Panc1 (cell line): ENCODE results near the gene GIMAP2. TPM values are rescaled to one million over a fixed set of nuclear protein-coding genes. Genes with fewer than 3 reads are reported as not detected.

Experiments used
- ATAC-seq: fragments of 200-7000 bp; cut with Tn5 transposase; 2 replicates; pipeline ENCODE4 v1.9.1; 2020; ENCODE audit warnings: mild to moderate bottlenecking, moderate library complexity
- BruUV-seq: library from RNA; stranded (reverse); fragments of 400-500 nt; replicated peaks from 2 replicates; lab custom pipeline; 2021; lab: Mats Ljungman, UMichigan
- CTCF ChIA-PET: fragments of 300-600 bp; sonication (Branson Sonifier 250); formaldehyde crosslinking; loops from one replicate; lab custom pipeline; 2022; ENCODE audit warnings: antibody characterized with exemption; lab: Charles Lee
- POLR2A ChIA-PET: fragments of 300-600 bp; sonication (Branson Sonifier 250); formaldehyde crosslinking; loops from one replicate; lab custom pipeline; 2022; ENCODE audit warnings: antibody characterized with exemption; lab: Charles Lee
- DNase-seq: peaks from one replicate; pipeline ENCODE4 v3.0.0-alpha.2; 2010; ENCODE audit warnings: low read depth, low spot score
- H3K27ac ChIP-seq: 2 replicates; pipeline ENCODE4 v1.5.1; 2011; ENCODE audit warnings: mild to moderate bottlenecking, low read length, inconsistent platforms
- H3K27me3 ChIP-seq: fragments of 200-500 bp; sonication (Bioruptor generic); 2 replicates; pipeline ENCODE4 v1.6.0; 2014; ENCODE audit warnings: low read length, inconsistent platforms; ENCODE audit not compliant: control insufficient read depth, insufficient read depth
- H3K36me3 ChIP-seq: fragments of 200-500 bp; sonication (Bioruptor generic); 2 replicates; pipeline ENCODE4 v1.5.1; 2014; ENCODE audit warnings: inconsistent platforms, mild to moderate bottlenecking, low read length, moderate library complexity; ENCODE audit not compliant: control insufficient read depth, insufficient read depth
- H3K4me1 ChIP-seq: 2 replicates; pipeline ENCODE4 v1.5.1; 2011; ENCODE audit warnings: inconsistent platforms, mild to moderate bottlenecking, low read length, moderate library complexity; ENCODE audit not compliant: control insufficient read depth, insufficient read depth
- H3K4me3 ChIP-seq, 2 experiments: 2 replicates each; pipeline ENCODE4 v1.5.1; 2011 to 2012; ENCODE audit warnings: low read depth in 2 of 2, low read length in 2 of 2, mild to moderate bottlenecking in 2 of 2, inconsistent platforms in 1 of 2, moderate library complexity in 1 of 2
- H3K9me3 ChIP-seq: fragments of 200-500 bp; sonication (Bioruptor generic); 2 replicates; pipeline ENCODE4 v1.5.1; 2014; ENCODE audit warnings: low read depth, mild to moderate bottlenecking, inconsistent platforms, low read length, moderate library complexity; ENCODE audit not compliant: control insufficient read depth, insufficient read depth
- POLR2AphosphoS5 ChIP-seq: IDR thresholded peaks from 2 replicates; pipeline ENCODE4 v1.6.1; 2012; ENCODE audit warnings: mild to moderate bottlenecking, low read depth, low read length, moderate library complexity
- SIN3A ChIP-seq: IDR thresholded peaks from 2 replicates; pipeline ENCODE4 v1.6.1; 2012; ENCODE audit warnings: low read depth, mild to moderate bottlenecking, low read length, moderate library complexity, borderline replicate concordance; ENCODE audit not compliant: insufficient read depth
- TCF7L2 ChIP-seq: IDR thresholded peaks from 2 replicates; pipeline ENCODE4 v1.6.1; 2011; ENCODE audit warnings: mild to moderate bottlenecking, low read depth, low read length, inconsistent platforms
- in situ Hi-C: cut with HindIII; loops from 2 replicates; pipeline ENCODE4 v1.10.0; 2016; ENCODE audit warnings: low sequenced_read_pairs, low pct_unique_long_range_greater_than_20kb
- intact Hi-C: fragments of 100-400 bp; cut with micrococcal nuclease; formaldehyde crosslinking; loops from one replicate; pipeline ENCODE4 v1.10.0; 2022; ENCODE audit not compliant: unreplicated experiment
- total RNA-seq: library from RNA; stranded (reverse); gene quantifications from one replicate; pipeline ENCODE4 v1.2.1, GENCODE V29; 2021; ENCODE audit not compliant: unreplicated experiment
- TF ChIP-seq, protein P1 (sequence below): fragments of 450-650 bp; IDR thresholded peaks from 2 replicates; pipeline ENCODE4 v1.5.1; 2017; ENCODE audit warnings: mild to moderate bottlenecking
- TF ChIP-seq, protein P2 (sequence below), 2 experiments: IDR thresholded peaks; 2 replicates each; pipeline ENCODE4 v1.6.1; 2011 to 2012; ENCODE audit warnings: low read depth in 2 of 2, control low read depth in 1 of 2, low read length in 1 of 2, mild to moderate bottlenecking in 1 of 2, moderate library complexity in 1 of 2; ENCODE audit not compliant: insufficient read depth in 1 of 2

The GIMAP2 gene
- total RNA-seq, 1 experiment from 2014 or later: 1.5 TPM

DNA sequence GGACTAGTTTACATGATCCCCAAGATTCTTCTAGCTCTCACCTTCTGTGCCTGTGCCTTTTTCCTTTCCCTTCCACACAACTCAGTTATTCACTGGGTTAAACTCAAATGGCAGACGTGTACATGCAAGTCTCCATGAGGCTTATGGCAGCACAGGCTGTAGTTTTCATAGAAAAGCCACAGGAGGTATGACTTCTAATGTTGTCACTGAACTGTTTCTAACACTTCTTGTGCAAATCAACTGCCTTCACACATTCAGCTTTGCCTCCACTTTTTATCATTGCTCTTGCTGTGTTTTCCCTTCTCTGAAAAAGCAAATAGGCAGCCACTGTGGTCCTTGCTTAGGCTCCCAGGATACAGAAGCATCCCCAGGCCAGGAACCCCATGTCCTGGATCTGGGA lies 46.4 kb downstream of the GIMAP2 start:
- in situ Hi-C loops (no loop called here), intact Hi-C loops (no loop called here)
- DNase-seq: no peak
- peaks cover 3% of the 10 kb centered on the region; the same call in 1 of the 2 replicates for H3K27me3 ChIP-seq
- H3K4me3 ChIP-seq: no peak overlapping the region
- peaks cover 4% of the 10 kb centered on the region; the same call in 1 of the 2 replicates for H3K9me3 ChIP-seq
- H3K27ac ChIP-seq: no peak overlapping the region
- no peaks in the 10 kb centered on the region for H3K4me1 ChIP-seq
- no peak for TF ChIP-seq TCF7L2
- TF ChIP-seq, protein P1, sequence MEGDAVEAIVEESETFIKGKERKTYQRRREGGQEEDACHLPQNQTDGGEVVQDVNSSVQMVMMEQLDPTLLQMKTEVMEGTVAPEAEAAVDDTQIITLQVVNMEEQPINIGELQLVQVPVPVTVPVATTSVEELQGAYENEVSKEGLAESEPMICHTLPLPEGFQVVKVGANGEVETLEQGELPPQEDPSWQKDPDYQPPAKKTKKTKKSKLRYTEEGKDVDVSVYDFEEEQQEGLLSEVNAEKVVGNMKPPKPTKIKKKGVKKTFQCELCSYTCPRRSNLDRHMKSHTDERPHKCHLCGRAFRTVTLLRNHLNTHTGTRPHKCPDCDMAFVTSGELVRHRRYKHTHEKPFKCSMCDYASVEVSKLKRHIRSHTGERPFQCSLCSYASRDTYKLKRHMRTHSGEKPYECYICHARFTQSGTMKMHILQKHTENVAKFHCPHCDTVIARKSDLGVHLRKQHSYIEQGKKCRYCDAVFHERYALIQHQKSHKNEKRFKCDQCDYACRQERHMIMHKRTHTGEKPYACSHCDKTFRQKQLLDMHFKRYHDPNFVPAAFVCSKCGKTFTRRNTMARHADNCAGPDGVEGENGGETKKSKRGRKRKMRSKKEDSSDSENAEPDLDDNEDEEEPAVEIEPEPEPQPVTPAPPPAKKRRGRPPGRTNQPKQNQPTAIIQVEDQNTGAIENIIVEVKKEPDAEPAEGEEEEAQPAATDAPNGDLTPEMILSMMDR: no peak
- TF ChIP-seq SIN3A: no peak
- TF ChIP-seq, protein P2, sequence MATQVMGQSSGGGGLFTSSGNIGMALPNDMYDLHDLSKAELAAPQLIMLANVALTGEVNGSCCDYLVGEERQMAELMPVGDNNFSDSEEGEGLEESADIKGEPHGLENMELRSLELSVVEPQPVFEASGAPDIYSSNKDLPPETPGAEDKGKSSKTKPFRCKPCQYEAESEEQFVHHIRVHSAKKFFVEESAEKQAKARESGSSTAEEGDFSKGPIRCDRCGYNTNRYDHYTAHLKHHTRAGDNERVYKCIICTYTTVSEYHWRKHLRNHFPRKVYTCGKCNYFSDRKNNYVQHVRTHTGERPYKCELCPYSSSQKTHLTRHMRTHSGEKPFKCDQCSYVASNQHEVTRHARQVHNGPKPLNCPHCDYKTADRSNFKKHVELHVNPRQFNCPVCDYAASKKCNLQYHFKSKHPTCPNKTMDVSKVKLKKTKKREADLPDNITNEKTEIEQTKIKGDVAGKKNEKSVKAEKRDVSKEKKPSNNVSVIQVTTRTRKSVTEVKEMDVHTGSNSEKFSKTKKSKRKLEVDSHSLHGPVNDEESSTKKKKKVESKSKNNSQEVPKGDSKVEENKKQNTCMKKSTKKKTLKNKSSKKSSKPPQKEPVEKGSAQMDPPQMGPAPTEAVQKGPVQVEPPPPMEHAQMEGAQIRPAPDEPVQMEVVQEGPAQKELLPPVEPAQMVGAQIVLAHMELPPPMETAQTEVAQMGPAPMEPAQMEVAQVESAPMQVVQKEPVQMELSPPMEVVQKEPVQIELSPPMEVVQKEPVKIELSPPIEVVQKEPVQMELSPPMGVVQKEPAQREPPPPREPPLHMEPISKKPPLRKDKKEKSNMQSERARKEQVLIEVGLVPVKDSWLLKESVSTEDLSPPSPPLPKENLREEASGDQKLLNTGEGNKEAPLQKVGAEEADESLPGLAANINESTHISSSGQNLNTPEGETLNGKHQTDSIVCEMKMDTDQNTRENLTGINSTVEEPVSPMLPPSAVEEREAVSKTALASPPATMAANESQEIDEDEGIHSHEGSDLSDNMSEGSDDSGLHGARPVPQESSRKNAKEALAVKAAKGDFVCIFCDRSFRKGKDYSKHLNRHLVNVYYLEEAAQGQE (IDR thresholded peaks at IDR 0.05; ENCODE audit: insufficient read depth in 1 of 2, low read depth in 2 of 2, low read length in 1 of 2): no peak
- TF ChIP-seq POLR2AphosphoS5: no peak
- no peak for ATAC-seq
- CTCF ChIA-PET: no interaction called here
- POLR2A ChIA-PET: no interaction called here
- no peaks in the 10 kb centered on the region for H3K36me3 ChIP-seq
- BruUV-seq: no TSS peak

DNA sequence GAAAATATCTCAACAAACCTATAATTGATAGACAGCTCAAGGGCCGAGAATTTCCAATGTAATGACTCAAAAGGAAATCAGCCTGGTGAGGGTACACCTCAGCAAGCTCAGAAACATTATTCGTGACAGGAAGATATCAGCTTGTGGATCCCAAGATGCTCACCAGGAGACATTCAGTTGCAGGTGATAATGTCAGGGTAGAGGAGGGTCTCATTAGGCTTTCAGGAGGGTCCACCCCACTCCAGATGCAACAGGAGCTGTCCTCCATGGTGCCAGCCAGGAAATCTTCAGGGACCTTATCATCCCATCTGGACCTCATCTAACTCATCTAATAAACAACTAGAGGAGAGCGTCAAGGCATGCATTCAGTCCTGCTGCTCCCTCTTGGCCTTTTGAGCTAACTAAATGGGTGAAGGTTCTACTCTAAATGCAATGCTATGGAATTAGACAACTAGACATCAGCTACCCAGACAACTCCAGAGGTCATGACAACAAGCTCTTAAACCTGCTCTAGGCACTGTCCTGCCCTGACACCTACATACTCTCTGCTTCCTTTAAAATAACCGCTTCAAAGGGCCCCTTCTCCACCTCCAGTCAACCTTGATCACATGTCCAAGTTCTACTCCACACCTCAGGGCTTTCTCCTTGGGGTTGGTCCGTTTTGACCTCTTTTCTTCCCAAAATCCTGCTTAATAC lies 47.4 kb downstream of the GIMAP2 start:
- H3K27ac ChIP-seq: no peak overlapping the region
- in situ Hi-C loops: no loop called here
- peaks cover 3% of the 10 kb centered on the region; the same call in 1 of the 2 replicates for H3K27me3 ChIP-seq
- H3K4me1 ChIP-seq: no peaks in the 10 kb centered on the region; the same call in 1 of the 2 replicates
- intact Hi-C loops: no loop called here
- H3K36me3 ChIP-seq: no peaks in the 10 kb centered on the region
- H3K4me3 ChIP-seq: no peak overlapping the region
- ATAC-seq: no peak
- peaks cover 4% of the 10 kb centered on the region; the same call in 1 of the 2 replicates for H3K9me3 ChIP-seq
- TF ChIP-seq, protein P2 (IDR thresholded peaks at IDR 0.05; ENCODE audit: insufficient read depth in 1 of 2, low read depth in 2 of 2, low read length in 1 of 2): no peak
- TF ChIP-seq TCF7L2 (no peak), SIN3A (no peak), POLR2AphosphoS5 (no peak)
- TF ChIP-seq, protein P1: no peak
- no peak for DNase-seq
- CTCF ChIA-PET: no interaction called here
- POLR2A ChIA-PET: no interaction called here
- BruUV-seq: no TSS peak
